ENCODE measurements around the gene USP49.

Gene USP49

DNA sequence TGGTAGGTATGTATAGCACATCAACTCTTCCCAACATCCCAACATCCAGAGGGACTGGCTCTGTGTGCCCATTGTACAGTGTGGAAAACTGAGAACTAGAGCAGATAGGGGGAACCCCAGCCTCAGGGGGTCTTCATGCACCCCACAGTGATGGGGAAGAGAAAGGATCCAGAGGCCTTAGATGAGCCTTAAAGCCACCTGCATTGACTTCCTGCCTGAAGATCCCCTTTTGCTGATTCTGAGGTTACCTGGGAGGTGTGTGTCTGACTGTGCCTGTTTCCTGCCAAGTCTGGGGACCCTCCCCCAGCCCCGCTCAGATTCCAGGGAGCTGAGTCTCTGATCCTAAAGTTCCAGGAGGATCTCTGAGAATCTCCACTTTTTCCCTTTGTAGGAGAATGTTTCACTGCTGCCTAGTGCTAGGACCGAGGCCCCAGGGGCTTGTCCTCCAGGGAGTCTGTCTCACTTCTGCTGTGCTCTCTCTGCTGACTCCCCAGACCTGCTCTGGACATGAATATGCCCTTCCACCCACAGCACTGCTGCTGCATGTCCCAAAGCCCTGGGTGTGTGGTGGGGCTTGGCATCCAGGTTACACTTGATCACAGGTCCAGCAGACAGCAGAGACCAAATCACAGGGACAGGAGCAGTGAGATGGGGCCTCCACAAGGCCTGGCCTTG is 135.1 kb downstream of the USP49 start:
- Histone ChIP-seq H3K4me1 (ENCODE audit: control insufficient read depth, insufficient read depth, low read length) (no peaks in the 10 kb centered on the region), H3K9ac (ENCODE audit: low read length) (no peak overlapping the region), H3K27ac (ENCODE audit: low read depth, low read length) (no peak overlapping the region), H3K4me3 (ENCODE audit: low read length) (no peak overlapping the region), H3K27me3 (ENCODE audit: control insufficient read depth, insufficient read depth, low read length) (no peaks in the 10 kb centered on the region), H3K36me3 (ENCODE audit: control insufficient read depth, insufficient read depth, low read length) (no peaks in the 10 kb centered on the region)

DNA sequence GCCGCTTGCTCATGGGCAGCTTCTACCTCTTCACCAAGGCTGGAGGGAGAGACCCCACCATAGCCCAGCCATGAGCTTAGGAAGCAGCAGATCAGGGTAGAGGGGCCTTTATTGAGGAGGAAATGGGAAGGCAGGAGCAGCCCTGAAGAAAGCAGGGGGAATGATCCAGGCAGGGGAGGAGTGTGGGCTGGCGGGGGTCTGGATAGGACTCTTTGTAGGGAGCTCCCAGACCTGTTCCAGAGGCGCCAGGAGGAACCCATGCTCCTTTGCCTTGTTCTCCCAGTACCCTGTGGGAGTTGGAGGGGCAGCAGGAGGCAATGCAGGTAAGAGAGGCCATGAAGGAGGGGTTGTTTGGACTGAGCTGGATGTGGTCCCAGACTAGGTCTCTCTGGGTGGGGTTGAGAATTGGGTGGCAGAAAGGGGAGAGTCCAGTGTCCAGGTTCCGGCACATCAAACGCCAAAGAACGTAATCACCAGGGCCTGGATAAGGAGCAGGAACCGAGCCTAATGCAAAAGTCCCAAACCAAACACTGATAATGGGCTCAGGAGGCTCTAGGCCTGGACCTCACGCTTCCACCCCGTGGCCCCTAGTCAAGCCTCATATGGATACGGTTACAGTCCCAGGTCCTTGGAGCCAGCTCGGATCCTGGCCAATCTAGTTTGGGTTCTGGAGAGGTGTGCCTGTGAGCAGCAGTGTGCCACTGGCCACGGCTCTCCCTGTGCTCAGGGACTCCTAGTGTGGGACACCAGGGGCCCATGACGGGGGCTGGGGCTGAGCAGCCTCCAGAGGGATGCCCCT is 135.9 kb downstream of the USP49 start:
- Histone ChIP-seq H3K27ac (ENCODE audit: low read depth, low read length) (no peak overlapping the region), H3K4me3 (ENCODE audit: low read length) (no peak overlapping the region), H3K36me3 (ENCODE audit: control insufficient read depth, insufficient read depth, low read length) (no peaks in the 10 kb centered on the region), H3K27me3 (ENCODE audit: control insufficient read depth, insufficient read depth, low read length) (no peaks in the 10 kb centered on the region), H3K4me1 (ENCODE audit: control insufficient read depth, insufficient read depth, low read length) (no peaks in the 10 kb centered on the region), H3K9ac (ENCODE audit: low read length) (no peak overlapping the region)

DNA sequence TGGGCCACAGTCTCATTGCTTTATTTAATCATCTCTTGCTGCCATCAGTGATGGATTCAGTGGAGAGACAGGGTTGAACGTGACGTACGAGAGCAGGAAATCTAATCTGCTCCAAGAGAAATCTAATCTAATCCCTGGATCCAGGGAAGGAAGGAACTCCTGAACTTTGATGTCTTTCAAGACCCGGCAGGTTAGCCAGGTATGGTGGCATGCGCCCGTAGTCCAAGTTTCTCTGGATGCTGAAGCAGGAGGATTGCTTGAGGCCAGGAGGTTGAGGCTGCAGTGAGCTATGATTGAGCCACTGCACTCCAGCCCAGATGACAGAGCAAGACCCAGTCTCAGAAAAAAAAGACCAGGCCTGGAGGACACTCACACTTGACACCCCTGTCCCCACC is 136.5 kb downstream of the USP49 start:
- H3K27me3 ChIP-seq (ENCODE audit: control insufficient read depth, insufficient read depth, low read length): no peaks in the 10 kb centered on the region

DNA sequence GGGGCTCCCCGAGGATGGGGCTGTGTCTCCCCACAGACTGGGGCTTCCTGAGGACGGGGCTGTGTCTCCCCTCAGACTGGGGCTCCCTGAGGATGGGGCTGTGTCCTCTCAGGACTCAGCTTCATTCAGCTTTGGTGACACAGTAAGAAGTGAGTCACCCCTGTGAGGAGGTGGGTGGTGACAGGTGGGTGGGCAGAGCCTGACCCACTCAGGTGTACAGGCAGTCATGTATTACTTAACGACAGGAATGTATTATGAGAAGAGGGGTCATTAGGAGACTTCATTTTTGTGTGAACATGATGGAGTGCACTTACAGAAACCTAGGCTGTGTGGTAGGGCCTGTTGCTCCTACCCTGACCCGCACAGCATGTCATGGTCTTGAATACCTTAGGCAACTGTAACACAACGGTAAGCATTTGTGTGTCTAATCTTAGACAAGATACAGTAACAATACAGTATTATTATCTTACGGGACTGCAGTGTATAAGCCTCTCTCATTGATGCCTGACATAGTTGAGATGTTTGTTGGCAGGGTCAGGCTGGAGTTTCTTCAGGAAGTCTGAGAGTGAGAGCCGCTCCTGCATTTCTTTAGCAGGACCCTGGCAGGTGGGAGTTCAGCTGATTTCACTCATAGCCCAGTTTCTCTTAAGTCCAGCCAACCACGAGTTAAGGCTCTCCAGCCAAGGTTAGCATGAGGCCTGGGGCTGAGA is 137.1 kb downstream of the USP49 start:
- no peaks in the 10 kb centered on the region for H3K4me1 ChIP-seq (ENCODE audit: control insufficient read depth, insufficient read depth, low read length)
- H3K4me3 ChIP-seq (ENCODE audit: low read length): no peak overlapping the region

More for the DNA sequence above, 136.5 kb downstream of the USP49 start:
- Histone ChIP-seq H3K4me1 (ENCODE audit: control insufficient read depth, insufficient read depth, low read length) (no peaks in the 10 kb centered on the region), H3K27ac (ENCODE audit: low read depth, low read length) (no peak overlapping the region), H3K9ac (ENCODE audit: low read length) (no peak overlapping the region), H3K36me3 (ENCODE audit: control insufficient read depth, insufficient read depth, low read length) (no peaks in the 10 kb centered on the region), H3K4me3 (ENCODE audit: low read length) (no peak overlapping the region)

DNA sequence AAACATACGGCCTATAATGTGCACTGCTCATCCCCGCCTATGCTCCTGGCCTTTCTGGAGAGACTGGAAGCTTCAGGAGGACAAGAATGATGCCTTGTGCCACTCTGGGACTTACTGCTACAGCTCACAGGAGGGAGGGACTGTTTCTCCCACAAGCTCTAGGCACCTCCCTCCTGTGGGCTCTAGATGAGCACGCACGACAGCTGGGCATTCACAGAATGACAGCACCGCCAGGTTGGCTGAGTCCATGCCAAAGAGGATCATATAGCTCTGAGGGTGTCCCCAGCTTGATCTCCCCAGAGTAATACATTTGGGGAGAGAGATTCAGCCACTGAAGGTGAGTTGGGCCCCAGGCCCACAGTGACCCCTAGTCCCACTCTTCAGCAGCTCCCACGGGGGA is 137.9 kb downstream of the USP49 start:
- Histone ChIP-seq H3K36me3 (ENCODE audit: control insufficient read depth, insufficient read depth, low read length) (no peaks in the 10 kb centered on the region), H3K4me3 (ENCODE audit: low read length) (no peak overlapping the region), H3K27ac (ENCODE audit: low read depth, low read length) (no peak overlapping the region), H3K4me1 (ENCODE audit: control insufficient read depth, insufficient read depth, low read length) (no peaks in the 10 kb centered on the region), H3K27me3 (ENCODE audit: control insufficient read depth, insufficient read depth, low read length) (no peaks in the 10 kb centered on the region), H3K9ac (ENCODE audit: low read length) (no peak overlapping the region)

More for the DNA sequence above, 137.1 kb downstream of the USP49 start:
- Histone ChIP-seq H3K36me3 (ENCODE audit: control insufficient read depth, insufficient read depth, low read length) (no peaks in the 10 kb centered on the region), H3K27me3 (ENCODE audit: control insufficient read depth, insufficient read depth, low read length) (no peaks in the 10 kb centered on the region), H3K27ac (ENCODE audit: low read depth, low read length) (no peak overlapping the region), H3K9ac (ENCODE audit: low read length) (no peak overlapping the region)

DNA sequence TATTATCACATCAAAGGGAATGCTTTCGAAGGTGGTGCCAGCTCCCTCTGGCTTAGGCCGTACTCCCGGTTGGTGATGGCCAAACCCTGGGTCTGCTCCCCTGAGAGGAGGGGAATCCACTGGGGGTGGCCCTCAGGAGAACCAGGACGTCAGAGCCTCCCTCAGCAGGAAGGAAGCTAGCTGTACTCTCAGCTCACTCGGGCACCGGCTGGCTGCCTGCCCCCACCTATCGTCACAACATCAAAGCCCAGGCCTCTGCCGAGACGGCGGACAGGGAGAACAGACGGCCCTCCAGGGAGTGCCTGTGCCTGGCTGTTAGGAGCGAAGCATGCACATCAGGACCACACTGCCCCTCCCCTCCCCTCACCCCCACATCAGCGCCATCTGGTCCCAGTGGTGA is 138.8 kb downstream of the USP49 start:
- no peaks in the 10 kb centered on the region for H3K4me1 ChIP-seq (ENCODE audit: control insufficient read depth, insufficient read depth, low read length)
- no peak overlapping the region for H3K9ac ChIP-seq (ENCODE audit: low read length)
- H3K4me3 ChIP-seq (ENCODE audit: low read length): no peak overlapping the region
- no peaks in the 10 kb centered on the region for H3K36me3 ChIP-seq (ENCODE audit: control insufficient read depth, insufficient read depth, low read length)
- no peaks in the 10 kb centered on the region for H3K27me3 ChIP-seq (ENCODE audit: control insufficient read depth, insufficient read depth, low read length)
- H3K27ac ChIP-seq (ENCODE audit: low read depth, low read length): no peak overlapping the region

DNA sequence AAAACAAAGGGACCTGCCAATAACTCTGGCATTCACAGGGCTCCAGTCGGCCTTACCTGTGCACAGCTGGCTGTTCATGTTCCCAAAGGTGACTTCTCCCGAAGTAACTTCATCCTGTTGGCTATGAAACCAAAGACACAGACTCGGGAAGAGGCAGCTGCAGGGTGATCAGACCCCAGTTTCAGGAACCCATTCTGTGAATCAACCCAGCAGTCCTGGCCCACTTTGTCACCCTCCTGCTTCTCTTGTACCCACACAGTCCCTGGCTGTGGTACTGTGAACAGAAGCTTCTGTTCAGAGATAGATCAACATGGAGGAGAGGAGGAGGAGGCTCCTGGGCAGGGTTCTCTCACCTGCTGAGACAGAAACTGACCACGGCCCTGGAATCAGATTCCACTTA is 139.3 kb downstream of the USP49 start:
- Histone ChIP-seq H3K9ac (ENCODE audit: low read length) (no peak overlapping the region), H3K27me3 (ENCODE audit: control insufficient read depth, insufficient read depth, low read length) (no peaks in the 10 kb centered on the region), H3K36me3 (ENCODE audit: control insufficient read depth, insufficient read depth, low read length) (no peaks in the 10 kb centered on the region), H3K4me1 (ENCODE audit: control insufficient read depth, insufficient read depth, low read length) (no peaks in the 10 kb centered on the region), H3K27ac (ENCODE audit: low read depth, low read length) (no peak overlapping the region), H3K4me3 (ENCODE audit: low read length) (no peak overlapping the region)

DNA sequence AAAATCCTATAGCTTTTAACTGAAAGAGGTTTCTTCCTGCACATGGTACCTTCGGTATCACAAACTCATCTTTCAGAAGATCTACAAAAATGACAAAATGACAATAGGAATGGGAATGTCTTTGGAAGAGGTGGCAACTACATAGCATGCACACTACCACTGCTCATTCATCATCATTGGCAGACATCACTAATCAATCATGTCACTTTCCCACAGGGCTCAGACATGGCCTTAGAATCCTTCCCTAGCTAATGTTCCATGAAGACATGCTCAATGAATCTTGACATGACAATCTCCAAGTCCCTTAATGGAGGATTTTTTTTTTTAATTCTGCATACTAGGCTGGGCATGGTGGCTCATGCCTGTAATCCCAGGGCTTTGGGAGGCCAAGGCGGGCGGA is 144.8 kb downstream of the USP49 start:
- Histone ChIP-seq H3K27ac (ENCODE audit: low read depth, low read length) (no peak overlapping the region), H3K4me3 (ENCODE audit: low read length) (no peak overlapping the region), H3K9ac (ENCODE audit: low read length) (no peak overlapping the region), H3K27me3 (ENCODE audit: control insufficient read depth, insufficient read depth, low read length) (no peaks in the 10 kb centered on the region), H3K36me3 (ENCODE audit: control insufficient read depth, insufficient read depth, low read length) (no peaks in the 10 kb centered on the region), H3K4me1 (ENCODE audit: control insufficient read depth, insufficient read depth, low read length) (no peaks in the 10 kb centered on the region)

DNA sequence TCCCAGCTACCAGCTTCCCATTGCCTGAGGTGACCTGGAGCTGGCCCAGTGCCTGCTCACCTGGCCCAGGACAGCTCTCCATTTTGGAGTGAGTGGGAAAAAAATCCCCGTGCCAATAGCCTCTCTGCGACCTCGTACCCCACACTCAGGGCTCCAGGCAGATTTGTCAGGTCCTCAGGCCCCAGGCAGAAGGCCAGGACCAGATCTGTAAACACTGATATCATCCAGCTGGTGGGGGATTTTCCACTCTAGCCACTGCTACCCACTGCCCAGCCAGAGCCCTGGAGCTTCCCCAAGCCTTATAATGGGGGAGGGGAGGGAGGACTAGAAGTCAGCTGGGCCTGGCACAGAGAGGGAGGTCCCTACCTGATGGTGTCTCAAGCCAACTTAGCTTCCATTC is 146.6 kb downstream of the USP49 start:
- Histone ChIP-seq H3K4me3 (ENCODE audit: low read length) (no peak overlapping the region), H3K27me3 (ENCODE audit: control insufficient read depth, insufficient read depth, low read length) (no peaks in the 10 kb centered on the region), H3K36me3 (ENCODE audit: control insufficient read depth, insufficient read depth, low read length) (no peaks in the 10 kb centered on the region), H3K27ac (ENCODE audit: low read depth, low read length) (no peak overlapping the region), H3K4me1 (ENCODE audit: control insufficient read depth, insufficient read depth, low read length) (no peaks in the 10 kb centered on the region), H3K9ac (ENCODE audit: low read length) (no peak overlapping the region)

DNA sequence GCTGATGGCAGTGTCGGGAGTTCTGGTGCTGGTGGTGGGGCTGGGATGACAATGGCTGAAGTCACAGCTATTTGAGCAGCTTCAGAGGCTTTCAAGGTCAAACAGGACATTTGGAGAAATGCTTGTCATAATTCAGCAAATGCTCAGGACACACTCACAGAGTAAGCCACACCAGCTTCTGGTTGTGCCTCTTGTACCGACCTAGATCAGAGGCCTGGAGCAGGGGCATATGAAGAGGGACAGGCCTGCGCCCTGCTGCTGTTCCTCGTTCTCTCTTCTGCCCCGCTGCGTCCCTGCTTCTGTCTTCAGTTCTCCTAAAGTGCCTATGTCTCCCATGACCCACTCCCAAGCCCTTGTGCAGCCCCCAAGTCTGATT is 147.1 kb downstream of the USP49 start:
- Histone ChIP-seq H3K4me1 (ENCODE audit: control insufficient read depth, insufficient read depth, low read length) (no peaks in the 10 kb centered on the region), H3K9ac (ENCODE audit: low read length) (no peak overlapping the region), H3K36me3 (ENCODE audit: control insufficient read depth, insufficient read depth, low read length) (no peaks in the 10 kb centered on the region), H3K27me3 (ENCODE audit: control insufficient read depth, insufficient read depth, low read length) (no peaks in the 10 kb centered on the region), H3K4me3 (ENCODE audit: low read length) (no peak overlapping the region), H3K27ac (ENCODE audit: low read depth, low read length) (no peak overlapping the region)

DNA sequence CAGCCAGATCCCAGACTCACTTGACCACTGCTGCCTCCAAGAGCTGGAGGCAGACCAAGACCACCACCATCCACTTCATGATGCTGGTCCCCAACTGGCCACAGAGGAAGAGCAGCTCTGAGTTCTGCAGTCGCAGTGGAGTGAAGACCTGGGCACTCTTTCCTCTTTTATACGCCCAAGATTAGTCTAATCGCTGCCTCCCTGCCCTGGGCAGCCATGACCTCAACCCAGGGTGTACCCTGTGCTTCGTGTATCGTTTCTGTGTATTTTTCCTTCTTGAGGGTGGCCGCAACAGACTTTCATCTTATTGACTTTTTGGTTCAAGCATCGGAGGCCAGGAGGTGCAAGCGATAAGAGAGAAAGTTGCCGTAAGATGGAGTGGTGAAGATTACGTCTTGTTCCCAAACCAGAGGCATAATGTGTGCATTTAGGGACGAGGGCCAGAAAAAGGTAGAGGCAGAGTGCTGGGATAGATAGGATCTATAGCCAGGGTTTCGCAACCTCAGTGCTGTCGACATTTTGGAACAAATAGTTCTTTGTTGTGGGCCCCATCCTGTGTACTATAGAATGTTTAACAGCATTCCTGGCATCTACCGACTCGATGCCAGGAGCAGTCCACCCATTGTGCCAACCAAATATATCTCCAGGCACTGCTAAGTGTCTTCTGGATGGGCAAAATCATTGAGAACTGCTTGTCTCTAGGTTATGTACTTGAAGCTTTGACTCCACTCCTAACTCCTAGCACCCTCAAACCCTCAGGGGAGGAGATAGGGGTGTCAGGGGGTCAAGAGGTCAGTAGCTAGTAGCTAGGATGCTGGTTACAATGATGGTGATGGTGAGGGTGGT is 147.7 kb downstream of the USP49 start, which contains the start of gene PGC:
PGC (minus strand) TSS at position 142 of the 846 bp plus-strand sequence; CDS start at position 79, 63 bp downstream.
- Histone ChIP-seq H3K36me3 (ENCODE audit: control insufficient read depth, insufficient read depth, low read length) (no peaks in the 10 kb centered on the region), H3K9ac (ENCODE audit: low read length) (no peak within 1 kb of the TSS), H3K27ac (ENCODE audit: low read depth, low read length) (no peak within 1 kb of the TSS), H3K4me3 (ENCODE audit: low read length) (no peak within 1 kb of the TSS), H3K27me3 (ENCODE audit: control insufficient read depth, insufficient read depth, low read length) (no peaks in the 10 kb centered on the region), H3K4me1 (ENCODE audit: control insufficient read depth, insufficient read depth, low read length) (no peaks in the 10 kb centered on the region)

DNA sequence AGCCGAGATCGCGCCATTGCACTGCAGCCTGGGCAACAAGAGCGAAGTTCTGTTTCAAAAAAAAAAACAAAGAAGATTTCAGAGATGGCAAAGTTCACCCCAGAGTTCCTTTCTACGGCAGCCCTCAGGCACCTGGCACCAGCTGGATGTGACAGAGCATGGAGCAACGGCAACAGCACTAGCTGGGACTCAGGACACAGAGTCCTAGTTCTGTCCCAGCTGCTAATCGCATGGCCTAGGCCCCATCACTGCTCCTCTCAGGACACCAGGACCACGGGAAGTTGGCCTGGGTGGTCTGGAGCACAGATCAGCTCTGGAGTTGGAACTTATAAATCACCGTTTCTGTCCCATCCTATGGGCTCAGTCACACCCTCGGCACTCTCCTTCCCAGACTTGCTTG is 149.1 kb downstream of the USP49 start:
- Histone ChIP-seq H3K27ac (ENCODE audit: low read depth, low read length) (no peak overlapping the region), H3K27me3 (ENCODE audit: control insufficient read depth, insufficient read depth, low read length) (no peaks in the 10 kb centered on the region), H3K4me1 (ENCODE audit: control insufficient read depth, insufficient read depth, low read length) (no peaks in the 10 kb centered on the region), H3K36me3 (ENCODE audit: control insufficient read depth, insufficient read depth, low read length) (no peaks in the 10 kb centered on the region), H3K4me3 (ENCODE audit: low read length) (no peak overlapping the region), H3K9ac (ENCODE audit: low read length) (no peak overlapping the region)
